ENCODE results near the gene IQGAP2.

- TF ChIP-seq, protein P1, sequence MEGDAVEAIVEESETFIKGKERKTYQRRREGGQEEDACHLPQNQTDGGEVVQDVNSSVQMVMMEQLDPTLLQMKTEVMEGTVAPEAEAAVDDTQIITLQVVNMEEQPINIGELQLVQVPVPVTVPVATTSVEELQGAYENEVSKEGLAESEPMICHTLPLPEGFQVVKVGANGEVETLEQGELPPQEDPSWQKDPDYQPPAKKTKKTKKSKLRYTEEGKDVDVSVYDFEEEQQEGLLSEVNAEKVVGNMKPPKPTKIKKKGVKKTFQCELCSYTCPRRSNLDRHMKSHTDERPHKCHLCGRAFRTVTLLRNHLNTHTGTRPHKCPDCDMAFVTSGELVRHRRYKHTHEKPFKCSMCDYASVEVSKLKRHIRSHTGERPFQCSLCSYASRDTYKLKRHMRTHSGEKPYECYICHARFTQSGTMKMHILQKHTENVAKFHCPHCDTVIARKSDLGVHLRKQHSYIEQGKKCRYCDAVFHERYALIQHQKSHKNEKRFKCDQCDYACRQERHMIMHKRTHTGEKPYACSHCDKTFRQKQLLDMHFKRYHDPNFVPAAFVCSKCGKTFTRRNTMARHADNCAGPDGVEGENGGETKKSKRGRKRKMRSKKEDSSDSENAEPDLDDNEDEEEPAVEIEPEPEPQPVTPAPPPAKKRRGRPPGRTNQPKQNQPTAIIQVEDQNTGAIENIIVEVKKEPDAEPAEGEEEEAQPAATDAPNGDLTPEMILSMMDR (optimal IDR thresholded peaks at IDR 0.05 in 1 of 3, IDR thresholded peaks at IDR 0.05 in 1 of 3, conservative IDR thresholded peaks at IDR 0.05 in 1 of 3; ENCODE audit: extremely low read depth in 1 of 3, insufficient read depth in 2 of 3, low read length in 3 of 3): no peak
- TF ChIP-seq EZH2 (IDR thresholded peaks at IDR 0.05; ENCODE audit: low read length): no peak
Measured at GRCh38 chr5:76389513-76390154, 13.5 kb upstream of the IQGAP2 start.

Data from keratinocyte (primary cell).